CD4-positive, alpha-beta T cell treated with Interleukin-4 for 1 hour (primary cell): ENCODE results near the gene CYP26A1.

ENCODE experiments used
- DNase-seq, 2 donors: peaks; one replicate each; pipeline ENCODE4 v3.0.0-alpha.2; 2020 to 2022

The CYP26A1 gene

GRCh38 chr10:93126483-93127052, 52.9 kb downstream of the CYP26A1 start:
- no peak for DNase-seq
